ENCODE measurements around the gene BRWD1. TPM values are rescaled to one million over a fixed set of nuclear protein-coding genes. Genes with fewer than 3 reads are reported as not detected.
"Not testable (repeated sequence)": the region's sequence is repeated elsewhere in the genome, so short reads cannot be mapped to it uniquely, and the experiment has no call there.

The BRWD1 gene
- total RNA-seq, 1 donor from 2014 or later = 55.7 TPM

DNA sequence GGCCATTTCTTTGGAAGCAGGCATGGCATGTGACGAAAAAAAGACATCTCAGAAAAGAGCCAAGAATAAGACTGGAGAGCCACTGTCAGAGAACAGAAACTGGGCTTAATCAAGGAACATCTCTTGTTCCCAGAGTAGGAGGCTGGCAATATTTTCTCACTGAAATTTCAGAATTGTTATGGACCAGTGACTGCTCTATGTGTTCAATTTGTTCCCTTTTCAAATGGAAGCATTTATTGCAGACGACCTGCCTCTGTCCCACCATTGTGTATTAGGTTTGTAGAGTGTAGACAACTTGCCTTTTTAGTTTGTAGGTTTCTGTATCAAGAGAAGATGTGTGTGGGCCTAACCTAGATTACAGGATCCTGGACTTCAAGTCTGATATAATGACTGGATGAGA lies 148.9 kb downstream of the BRWD1 start:
- DNase-seq (ENCODE audit: low spot score, unreplicated experiment) = no peak
- TF ChIP-seq, protein P1, sequence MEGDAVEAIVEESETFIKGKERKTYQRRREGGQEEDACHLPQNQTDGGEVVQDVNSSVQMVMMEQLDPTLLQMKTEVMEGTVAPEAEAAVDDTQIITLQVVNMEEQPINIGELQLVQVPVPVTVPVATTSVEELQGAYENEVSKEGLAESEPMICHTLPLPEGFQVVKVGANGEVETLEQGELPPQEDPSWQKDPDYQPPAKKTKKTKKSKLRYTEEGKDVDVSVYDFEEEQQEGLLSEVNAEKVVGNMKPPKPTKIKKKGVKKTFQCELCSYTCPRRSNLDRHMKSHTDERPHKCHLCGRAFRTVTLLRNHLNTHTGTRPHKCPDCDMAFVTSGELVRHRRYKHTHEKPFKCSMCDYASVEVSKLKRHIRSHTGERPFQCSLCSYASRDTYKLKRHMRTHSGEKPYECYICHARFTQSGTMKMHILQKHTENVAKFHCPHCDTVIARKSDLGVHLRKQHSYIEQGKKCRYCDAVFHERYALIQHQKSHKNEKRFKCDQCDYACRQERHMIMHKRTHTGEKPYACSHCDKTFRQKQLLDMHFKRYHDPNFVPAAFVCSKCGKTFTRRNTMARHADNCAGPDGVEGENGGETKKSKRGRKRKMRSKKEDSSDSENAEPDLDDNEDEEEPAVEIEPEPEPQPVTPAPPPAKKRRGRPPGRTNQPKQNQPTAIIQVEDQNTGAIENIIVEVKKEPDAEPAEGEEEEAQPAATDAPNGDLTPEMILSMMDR (IDR thresholded peaks at IDR 0.05; ENCODE audit: unreplicated experiment) = no peak
- peaks cover 3% of the 10 kb centered on the region for H3K27me3 Mint-ChIP-seq
- H3K27ac Mint-ChIP-seq = no peak overlapping the region
- no peak overlapping the region for H3K4me3 Mint-ChIP-seq (ENCODE audit: low read depth)
- peaks cover 25% of the 10 kb centered on the region for H3K9me3 Mint-ChIP-seq (ENCODE audit: low read depth)
- peaks cover 5% of the 10 kb centered on the region for H3K36me3 Mint-ChIP-seq (ENCODE audit: insufficient read depth)
- H3K4me1 Mint-ChIP-seq (ENCODE audit: low read depth) = peaks cover 4% of the 10 kb centered on the region

DNA sequence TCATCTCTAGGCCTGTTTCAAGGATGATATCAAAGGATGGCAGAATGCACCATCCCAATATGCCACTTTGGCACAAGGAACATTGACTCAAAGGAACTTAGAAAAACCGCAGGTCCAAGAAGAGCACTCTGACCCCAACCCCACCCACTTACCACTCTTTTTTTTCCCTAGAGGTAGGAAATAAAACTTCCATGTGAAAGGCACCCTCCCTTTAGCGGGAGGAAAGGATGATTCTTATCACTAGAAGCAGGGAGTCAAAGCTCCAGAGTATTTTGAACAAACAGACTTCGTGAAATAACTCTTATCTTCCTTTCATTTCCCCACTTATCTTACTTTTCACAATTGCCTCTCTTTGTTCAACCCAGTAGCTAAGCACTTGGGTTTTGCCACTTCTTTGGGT lies 152.4 kb downstream of the BRWD1 start:
- Mint-ChIP-seq H3K4me3 (ENCODE audit: low read depth) (no peak overlapping the region), H3K36me3 (ENCODE audit: insufficient read depth) (peaks cover 1% of the 10 kb centered on the region), H3K27me3 (peaks cover 3% of the 10 kb centered on the region), H3K9me3 (ENCODE audit: low read depth) (peaks cover 21% of the 10 kb centered on the region), H3K27ac (no peak overlapping the region), H3K4me1 (ENCODE audit: low read depth) (peaks cover 4% of the 10 kb centered on the region)
- no peak for DNase-seq (ENCODE audit: low spot score, unreplicated experiment)
- TF ChIP-seq, protein P1 (IDR thresholded peaks at IDR 0.05; ENCODE audit: unreplicated experiment) = no peak

DNA sequence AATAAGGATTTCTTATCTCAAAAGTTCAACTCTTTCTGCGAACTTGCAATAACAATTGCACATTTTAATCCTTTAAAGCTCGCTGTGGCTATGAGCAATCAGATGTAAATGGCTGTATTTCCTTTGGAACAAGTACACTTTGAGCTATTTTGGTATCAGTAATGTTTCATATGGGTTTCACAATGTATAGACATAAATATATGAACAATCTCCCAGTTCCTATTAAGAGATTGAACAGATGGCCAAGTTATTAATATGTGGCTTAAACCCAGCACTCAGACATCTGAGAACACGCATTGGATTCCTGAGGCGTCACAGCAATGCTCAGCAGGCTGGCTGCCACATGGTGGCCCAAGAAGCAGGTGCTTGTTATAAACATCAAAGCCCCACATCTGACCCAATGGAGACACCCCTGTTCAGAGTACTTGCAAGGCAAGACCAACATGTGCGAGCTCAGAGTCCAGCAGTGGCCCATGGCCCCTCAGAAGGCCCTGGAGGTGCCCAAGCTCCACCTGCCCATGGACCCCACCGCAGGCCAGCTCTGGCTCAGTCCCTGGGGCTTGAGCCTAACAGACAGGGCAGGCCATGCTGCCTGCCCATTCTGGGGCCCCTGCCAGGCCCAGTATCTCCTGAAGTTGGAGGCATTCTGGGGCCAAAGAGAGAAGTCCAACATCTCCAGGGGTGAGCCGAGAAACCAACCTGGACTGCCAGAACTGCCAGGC lies 153.9 kb downstream of the BRWD1 start:
- Mint-ChIP-seq H3K9me3 (ENCODE audit: low read depth) (peaks cover 9% of the 10 kb centered on the region), H3K4me3 (ENCODE audit: low read depth) (no peak overlapping the region), H3K27ac (no peak overlapping the region), H3K4me1 (ENCODE audit: low read depth) (peaks cover 4% of the 10 kb centered on the region), H3K27me3 (peaks cover 3% of the 10 kb centered on the region), H3K36me3 (ENCODE audit: insufficient read depth) (no peaks in the 10 kb centered on the region)
- TF ChIP-seq, protein P1 (IDR thresholded peaks at IDR 0.05; ENCODE audit: unreplicated experiment) = no peak
- DNase-seq (ENCODE audit: low spot score, unreplicated experiment) = no peak

DNA sequence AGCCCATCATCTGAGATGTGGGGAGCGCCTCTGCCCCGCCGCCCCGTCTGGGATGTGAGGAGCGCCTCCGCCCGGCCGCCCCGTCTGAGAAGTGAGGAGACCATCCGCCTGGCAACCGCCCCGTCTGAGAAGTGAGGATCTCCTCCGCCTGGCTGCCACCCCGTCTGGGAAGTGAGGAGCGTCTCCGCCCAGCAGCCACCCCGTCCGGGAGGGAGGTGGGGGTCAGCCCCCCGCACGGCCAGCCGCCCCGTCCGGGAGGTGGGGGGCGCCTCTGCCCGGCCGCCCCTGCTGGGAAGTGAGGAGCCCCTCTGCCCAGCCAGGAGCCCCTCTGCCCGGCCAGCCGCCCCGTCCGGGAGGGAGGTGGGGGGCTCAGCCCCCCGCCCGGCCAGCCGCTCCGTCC lies 156.2 kb downstream of the BRWD1 start:
- H3K4me3 Mint-ChIP-seq (ENCODE audit: low read depth); H3K4me1 Mint-ChIP-seq (ENCODE audit: low read depth); H3K9me3 Mint-ChIP-seq (ENCODE audit: low read depth); DNase-seq (ENCODE audit: low spot score, unreplicated experiment); H3K27me3 Mint-ChIP-seq; H3K36me3 Mint-ChIP-seq (ENCODE audit: insufficient read depth); H3K27ac Mint-ChIP-seq: not testable (repeated sequence)

DNA sequence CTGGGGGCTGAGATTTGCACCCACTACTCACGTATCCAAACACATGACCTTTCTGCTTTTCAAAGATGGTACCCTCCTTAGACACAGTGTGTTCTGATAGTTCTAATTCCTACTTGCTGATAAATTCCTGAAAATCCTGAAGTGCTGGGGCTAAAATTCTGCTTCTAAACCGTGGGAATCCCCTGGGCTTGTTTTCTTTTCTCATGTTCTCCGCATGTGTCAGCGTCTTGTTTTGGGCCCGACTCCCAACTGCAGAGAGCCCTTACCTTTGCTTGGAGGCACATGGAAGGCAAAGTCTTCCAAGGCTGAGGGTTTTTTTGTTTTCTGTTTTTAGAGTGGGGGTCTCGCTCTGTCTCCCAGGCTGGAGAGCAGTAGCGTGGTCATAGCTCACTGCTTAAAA lies 157.4 kb downstream of the BRWD1 start:
- Mint-ChIP-seq H3K27ac (no peak overlapping the region), H3K4me3 (ENCODE audit: low read depth) (no peak overlapping the region), H3K36me3 (ENCODE audit: insufficient read depth) (no peaks in the 10 kb centered on the region), H3K4me1 (ENCODE audit: low read depth) (peaks cover 2% of the 10 kb centered on the region), H3K27me3 (peaks cover 3% of the 10 kb centered on the region), H3K9me3 (ENCODE audit: low read depth) (no peaks in the 10 kb centered on the region)
- TF ChIP-seq, protein P1 (IDR thresholded peaks at IDR 0.05; ENCODE audit: unreplicated experiment) = no peak
- DNase-seq (ENCODE audit: low spot score, unreplicated experiment) = no peak

DNA sequence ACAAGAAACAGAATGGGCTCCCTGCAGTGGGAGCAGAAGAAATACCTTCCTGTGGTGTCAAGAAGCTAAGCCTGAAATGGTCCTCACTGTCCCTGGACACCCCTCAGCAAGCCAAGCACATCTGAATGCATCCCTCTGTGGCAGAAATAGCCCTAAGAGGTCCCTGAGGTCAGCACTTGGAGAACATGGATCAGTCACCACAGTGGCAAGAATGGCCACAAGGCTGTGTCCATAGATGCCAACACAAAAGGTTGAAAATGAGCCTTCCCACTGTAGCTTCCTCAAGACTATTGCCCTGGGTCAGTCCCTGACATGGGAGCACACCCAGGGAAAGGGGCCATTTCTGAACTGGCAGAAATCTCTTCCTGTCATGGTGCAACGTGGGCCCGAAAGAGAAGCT lies 157.9 kb downstream of the BRWD1 start:
- no peak for DNase-seq (ENCODE audit: low spot score, unreplicated experiment)
- TF ChIP-seq, protein P1 (IDR thresholded peaks at IDR 0.05; ENCODE audit: unreplicated experiment) = no peak
- H3K4me3 Mint-ChIP-seq (ENCODE audit: low read depth) = no peak overlapping the region
- peaks cover 3% of the 10 kb centered on the region for H3K27me3 Mint-ChIP-seq
- no peaks in the 10 kb centered on the region for H3K9me3 Mint-ChIP-seq (ENCODE audit: low read depth)
- H3K27ac Mint-ChIP-seq = no peak overlapping the region
- H3K4me1 Mint-ChIP-seq (ENCODE audit: low read depth) = no peaks in the 10 kb centered on the region
- no peaks in the 10 kb centered on the region for H3K36me3 Mint-ChIP-seq (ENCODE audit: insufficient read depth)
